KBM-7 (cell line): ENCODE measurements around the gene ATP6AP2.

Experiments
- DNase-seq: peaks from one replicate; pipeline ENCODE4 v3.0.0-alpha.2; 2015
- in situ Hi-C: fragments of 300-500 bp; cut with MboI; formaldehyde crosslinking; loops from 2 replicates; pipeline ENCODE4 v1.14.3; 2020; ENCODE audit warnings: low sequenced_read_pairs, low pct_unique_long_range_greater_than_20kb, mixed read lengths

Gene ATP6AP2

DNA sequence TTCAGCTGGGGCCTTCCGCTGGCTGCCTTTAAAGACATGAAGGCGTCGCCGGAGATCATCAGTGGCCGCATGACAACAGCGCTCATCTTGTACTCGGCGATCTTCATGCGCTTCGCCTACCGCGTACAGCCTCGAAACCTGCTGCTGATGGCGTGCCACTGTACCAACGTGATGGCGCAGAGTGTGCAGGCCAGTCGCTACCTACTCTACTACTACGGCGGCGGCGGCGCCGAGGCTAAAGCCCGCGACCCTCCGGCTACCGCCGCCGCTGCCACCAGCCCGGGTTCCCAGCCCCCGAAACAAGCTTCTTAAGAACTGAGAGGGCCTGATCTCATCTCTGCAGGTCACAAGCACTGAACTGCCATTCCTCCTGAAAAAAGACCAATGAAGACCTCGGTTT, 42.9 kb downstream of the ATP6AP2 start:
- in situ Hi-C loops = no loop called here
- DNase-seq = no peak

DNA sequence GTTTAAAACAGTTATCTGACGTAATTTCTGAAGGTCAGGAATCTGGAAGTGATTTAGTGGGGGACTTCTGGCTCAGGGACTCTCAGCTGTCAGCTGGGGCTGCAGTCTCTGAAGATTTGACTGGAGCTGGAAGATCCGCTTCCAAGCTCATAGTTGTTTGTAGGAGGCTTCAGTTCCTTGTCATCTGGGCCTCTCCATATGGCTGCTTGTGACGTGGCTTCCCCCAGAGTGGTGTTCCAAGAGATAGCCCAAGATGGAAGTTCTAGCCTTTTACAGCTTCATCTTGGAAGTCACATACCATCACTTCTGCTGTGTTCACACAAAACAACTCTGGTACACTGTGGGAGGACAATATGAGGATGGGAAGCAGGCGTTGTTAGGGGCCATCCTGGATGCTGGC, 44.5 kb downstream of the ATP6AP2 start:
- DNase-seq = no peak
- in situ Hi-C loops = no loop called here

DNA sequence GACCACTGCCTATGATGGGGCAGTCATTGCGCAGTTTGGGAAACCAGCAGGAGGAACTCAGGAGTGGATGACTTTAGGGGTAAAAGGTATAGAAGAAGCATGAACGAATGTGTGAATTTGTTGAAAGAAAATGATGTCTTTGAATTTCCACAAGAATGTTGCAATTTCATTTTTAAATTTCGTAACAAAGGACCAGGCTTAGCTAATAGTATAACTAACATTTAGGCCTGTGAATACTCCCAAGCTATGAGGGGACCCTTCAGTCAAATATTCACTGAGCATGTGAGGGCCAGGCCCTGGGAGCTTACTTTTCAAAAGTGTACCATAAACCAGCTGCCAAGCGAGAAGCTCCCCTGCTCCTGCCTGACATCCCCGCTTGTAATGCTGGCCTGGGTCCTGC, 47.7 kb downstream of the ATP6AP2 start:
- in situ Hi-C loops = no loop called here
- no peak for DNase-seq

DNA sequence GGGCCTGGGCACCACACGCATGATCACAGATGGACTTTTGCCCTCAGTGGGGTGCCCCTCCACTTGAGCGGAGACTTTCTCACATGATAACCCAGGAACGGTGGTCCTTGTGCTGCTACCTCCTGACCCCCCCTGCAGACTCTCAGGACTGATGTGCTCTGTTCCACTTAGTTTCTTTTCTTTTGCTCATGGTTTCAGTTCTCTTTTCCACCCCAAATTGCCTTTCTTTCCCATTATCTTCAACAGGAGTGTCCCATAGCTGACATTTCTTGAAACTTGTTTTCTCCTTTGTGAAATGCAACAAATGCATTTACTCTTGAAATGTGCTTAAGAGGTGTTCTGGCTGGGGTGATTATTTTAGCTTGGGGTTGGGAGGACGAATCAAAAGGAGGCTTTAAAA, 51.4 kb downstream of the ATP6AP2 start:
- DNase-seq = no peak
- in situ Hi-C loops = no loop called here

DNA sequence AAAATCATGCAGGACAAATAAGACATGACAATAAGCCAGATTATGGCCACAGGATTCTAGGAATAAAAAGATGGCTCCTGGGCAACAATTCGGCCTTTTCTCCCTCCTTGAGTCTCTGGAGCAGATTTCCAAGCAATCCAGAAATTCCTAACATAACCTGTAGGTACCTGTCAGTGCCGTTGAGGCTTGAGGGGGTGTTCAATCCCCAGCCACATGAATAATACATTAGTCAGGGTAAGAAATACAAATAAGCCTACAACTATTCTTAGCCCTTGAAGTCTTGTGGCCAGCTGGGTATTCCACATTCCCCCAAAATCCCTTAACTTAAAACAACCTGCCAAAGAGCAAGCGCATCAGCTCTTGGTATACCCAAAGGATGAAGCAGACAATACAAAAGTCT, 56.9 kb downstream of the ATP6AP2 start:
- no peak for DNase-seq
- in situ Hi-C loops = no loop called here

DNA sequence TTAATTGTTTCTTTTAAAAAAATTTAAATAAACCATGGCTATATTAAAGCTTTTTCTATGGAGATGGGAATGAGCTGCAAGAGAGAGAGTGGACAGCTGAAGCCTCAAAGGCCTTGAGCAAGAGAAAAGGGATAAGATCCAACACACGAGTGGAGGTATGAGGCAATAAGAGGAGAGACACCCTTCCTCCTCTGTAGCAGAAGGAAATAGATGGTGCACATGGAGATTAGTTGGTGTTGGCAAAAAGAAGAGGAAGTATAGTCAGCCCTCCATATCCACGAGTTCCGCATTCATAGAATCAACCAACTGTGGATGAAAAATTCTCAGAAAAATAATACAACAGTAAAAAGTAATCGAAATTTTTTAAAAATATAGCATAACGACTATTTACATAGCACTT, 63.4 kb downstream of the ATP6AP2 start:
- in situ Hi-C loops = no loop called here
- DNase-seq = peak; percentile 92

DNA sequence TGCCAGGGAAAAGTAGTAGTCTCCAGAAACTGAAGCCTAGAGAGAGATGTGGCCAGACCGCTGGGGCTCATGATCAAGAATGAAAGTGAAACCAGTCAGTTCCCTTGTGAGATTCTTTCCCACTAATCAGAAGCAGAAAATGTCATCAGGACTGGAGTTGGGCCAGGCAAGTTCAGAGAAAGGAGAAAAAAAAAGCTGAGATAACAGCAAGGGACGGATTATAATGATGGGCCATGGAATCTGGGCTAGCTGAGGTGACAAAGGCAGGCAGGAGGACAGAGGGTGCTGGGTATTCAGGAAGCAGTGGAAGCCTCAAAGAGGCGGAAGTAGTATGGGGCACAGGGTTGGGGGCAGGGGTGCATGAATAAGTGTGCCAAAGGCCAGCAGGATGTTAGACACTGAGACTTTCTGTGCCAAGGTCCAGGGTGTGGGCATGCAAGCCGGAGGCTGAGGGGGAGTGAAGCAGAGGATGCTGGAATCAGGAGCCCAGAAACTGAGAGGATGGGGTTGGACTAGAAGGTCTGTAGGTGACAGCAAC, 64.1 kb downstream of the ATP6AP2 start:
- peak; percentile 79 for DNase-seq
- in situ Hi-C loops = no loop called here

DNA sequence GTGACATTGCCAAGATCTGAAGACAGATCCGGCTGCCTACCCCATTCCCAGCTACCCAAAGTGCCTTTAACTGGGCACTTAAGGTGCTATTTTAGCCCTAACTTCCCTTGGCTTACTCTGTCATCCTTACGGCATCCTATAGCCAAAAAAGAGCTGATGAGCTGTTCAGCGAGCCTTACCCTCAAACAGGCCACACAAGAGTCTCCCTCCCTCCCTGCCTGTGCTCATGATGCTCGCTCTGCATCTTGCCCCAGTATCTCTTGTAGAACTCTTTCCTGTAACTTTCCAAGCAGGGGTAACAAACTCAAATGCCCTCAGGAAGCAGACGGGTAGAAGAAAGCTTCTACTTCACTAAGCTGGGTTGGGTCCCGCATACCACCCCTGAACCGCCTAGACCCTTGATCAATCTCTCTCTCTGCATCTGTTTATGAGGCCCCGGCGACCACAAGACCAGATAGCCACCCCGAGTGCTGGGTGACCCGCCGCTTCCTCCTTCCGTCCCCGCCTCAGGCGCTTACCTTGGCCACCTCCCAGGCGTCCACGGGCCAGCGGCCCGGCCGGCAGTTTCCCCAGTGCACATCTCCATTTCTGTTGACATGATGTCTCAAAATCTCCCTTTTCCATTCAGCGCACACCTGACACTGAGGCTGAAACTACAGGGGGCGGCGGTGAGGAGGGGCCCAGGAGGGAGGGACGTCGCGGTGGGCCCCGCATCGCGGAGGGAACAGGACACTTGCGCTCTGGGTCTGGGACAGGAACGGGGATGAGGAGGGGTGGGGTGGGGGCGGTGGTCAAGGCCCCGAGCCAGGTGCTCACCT, 65.9 kb downstream of the ATP6AP2 start:
- in situ Hi-C loops = no loop called here
- DNase-seq = peak; percentile 52

DNA sequence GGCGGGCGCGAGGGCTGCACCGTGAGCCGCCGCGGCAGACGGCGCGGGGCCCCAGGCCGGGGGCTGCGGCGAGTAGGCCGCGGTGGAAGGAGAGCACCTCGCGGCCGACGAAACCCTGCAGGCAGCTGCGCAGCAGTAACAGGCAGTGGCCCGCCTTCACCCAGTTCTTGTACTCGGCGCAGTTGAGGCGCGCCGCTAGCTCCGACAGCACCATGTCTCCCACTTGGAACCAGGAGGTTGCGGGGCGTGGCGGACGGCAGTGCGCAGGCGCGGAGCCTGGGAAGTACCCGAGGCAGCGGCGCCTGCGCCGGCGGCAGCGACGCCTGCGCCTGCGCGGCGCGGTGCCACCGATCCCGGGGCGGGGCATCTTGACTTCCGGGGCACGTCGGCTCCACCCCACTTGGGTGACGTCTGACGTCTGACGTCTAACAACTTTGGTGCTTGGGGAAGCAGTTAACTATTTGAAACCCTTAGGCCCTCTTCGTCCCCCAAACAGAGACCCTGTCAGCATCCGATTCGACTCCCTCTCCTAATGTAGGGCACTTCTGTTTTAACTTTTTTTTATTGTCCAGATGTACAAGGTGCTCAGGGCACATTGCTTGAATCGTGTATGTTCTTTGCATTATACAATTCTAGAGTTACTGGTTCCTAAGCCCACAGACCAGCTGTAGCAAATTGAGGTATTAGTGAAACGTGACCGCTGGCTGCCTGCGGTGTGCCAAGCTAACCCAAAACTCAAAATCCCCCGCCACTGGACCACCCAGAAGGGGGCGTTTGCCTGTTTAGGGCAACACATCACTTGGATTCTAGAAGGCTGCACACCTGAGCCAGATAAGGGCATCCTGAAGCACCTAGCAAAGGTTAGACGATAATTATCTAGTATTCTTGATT, 66.8 kb downstream of the ATP6AP2 start, which contains the start of gene CXorf38:
CXorf38 (minus strand) TSS at position 255 of the 891 bp plus-strand sequence; CDS start at position 214, 41 bp downstream.
- peak; percentile 96 for DNase-seq
- in situ Hi-C loops = no loop called here

DNA sequence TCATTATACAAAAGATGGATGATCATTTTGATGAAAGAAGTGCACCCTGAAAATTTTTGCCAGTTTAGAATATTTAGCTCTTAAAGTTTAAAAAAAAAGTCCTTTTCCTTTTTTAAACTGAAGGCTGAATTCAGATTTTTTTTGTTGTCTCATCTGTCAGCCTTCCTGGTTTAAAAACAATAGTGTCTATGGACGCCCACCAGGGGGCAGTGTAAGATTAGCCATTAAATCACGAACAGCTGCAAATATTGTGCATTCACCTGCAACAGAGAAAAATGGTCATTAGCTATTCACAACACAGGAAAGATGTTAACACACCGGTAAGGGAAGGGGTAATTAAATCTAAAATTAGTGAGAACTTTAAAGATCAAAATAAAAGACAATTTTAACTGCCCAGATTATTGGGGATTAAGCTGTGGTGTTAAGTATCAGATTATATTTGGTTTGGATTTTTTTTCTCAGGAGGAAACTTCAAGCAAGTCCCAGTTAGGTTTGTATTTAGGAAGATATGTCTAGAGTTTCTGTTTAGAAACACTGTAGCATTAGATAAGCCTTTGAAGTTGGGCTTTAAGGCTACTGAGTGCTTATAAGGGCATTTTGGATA, 71.0 kb downstream of the ATP6AP2 start:
- in situ Hi-C loops = loop anchor here (25.0 kb wide), 1 partner anchor 136 kb away; no protein-coding TSS in a partner anchor
- peak; percentile 76 for DNase-seq

DNA sequence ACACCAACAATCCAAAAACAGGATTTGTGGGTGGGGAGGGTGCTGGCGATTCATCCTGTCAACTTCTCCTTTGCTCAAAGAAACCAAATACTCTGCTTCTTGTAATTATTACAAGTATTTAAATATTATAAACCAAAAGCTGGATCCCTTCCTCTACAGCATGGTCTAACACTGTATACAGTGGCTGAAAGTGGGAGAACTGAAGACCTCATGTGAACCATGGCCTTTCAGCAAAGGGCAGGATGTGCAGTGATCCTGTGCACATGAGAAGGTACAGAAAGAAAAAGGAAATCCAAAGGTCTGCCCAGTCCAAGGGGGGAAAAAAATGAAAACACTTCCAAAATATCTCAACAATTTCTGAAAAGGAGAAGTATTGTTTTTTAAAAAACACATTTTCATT, 71.9 kb downstream of the ATP6AP2 start:
- DNase-seq = no peak
- in situ Hi-C loops = loop anchor here (25.0 kb wide), 1 partner anchor 135 kb away; no protein-coding TSS in a partner anchor

DNA sequence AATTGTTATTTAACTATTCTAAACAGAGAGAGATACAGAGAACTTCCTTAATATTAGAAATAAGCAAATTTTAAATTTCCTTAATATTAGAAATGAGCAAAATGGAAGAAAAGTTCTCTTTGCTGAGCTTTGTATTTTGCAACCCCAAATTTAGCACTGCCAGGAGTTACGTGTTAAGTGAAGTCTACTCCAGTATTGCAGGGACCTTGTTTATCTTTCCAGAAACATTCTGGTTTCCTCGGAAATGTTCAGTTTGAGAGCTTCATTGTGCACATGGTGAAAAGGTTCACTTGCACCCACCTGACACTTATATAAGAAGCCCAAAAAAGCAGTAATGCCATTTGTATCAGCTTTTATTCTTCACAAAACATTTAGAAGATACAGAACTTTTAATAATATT, 72.8 kb downstream of the ATP6AP2 start:
- DNase-seq = no peak
- in situ Hi-C loops = loop anchor here (25.0 kb wide), 1 partner anchor 134 kb away; no protein-coding TSS in a partner anchor
